Left ventricle myocardium inferior (tissue), 1 donor: ENCODE measurements around the gene CLSTN3. TPM values are rescaled to one million over a fixed set of nuclear protein-coding genes. Genes with fewer than 3 reads are reported as not detected.
A peak's percentile ranks its signal among the peaks of the same experiment; 100 is the strongest.

Source experiments
- DNase-seq: peaks from one replicate; pipeline ENCODE4 v3.0.0-alpha.2; 2020
- H3K27ac ChIP-seq: fragments of 200-600 bp; replicated peaks from 2 replicates; pipeline ENCODE4 v1.8.0; 2021
- H3K27me3 ChIP-seq: fragments of 200-600 bp; 2 replicates; pipeline ENCODE4 v1.8.0; 2021; ENCODE audit warnings: low read depth
- H3K36me3 ChIP-seq: fragments of 200-600 bp; 2 replicates; pipeline ENCODE4 v1.8.0; 2021
- H3K4me1 ChIP-seq: fragments of 200-600 bp; 2 replicates; pipeline ENCODE4 v1.8.0; 2021
- H3K4me3 ChIP-seq: fragments of 200-600 bp; 2 replicates; pipeline ENCODE4 v1.8.0; 2021; ENCODE audit warnings: mild to moderate bottlenecking, moderate library complexity
- H3K9me3 ChIP-seq: fragments of 200-600 bp; replicated peaks from 2 replicates; pipeline ENCODE4 v1.8.0; 2021
- intact Hi-C: fragments of 100-400 bp; cut with micrococcal nuclease; formaldehyde crosslinking; loops from one replicate; pipeline ENCODE4 v1.11.0; 2022
- total RNA-seq: library from RNA; stranded (reverse); fragmentation: NEBNext Ultra II Directional; extraction: Animal tissue kit (Norgen Biotek cat#: 25700); gene quantifications from one replicate; pipeline ENCODE4 v1.2.1, GENCODE V29; 2021
- TF ChIP-seq, protein P1 (sequence below): fragments of 200-600 bp; IDR thresholded peaks from 2 replicates; pipeline ENCODE4 v1.8.0; 2021; ENCODE audit warnings: antibody characterized with exemption, mild to moderate bottlenecking, borderline replicate concordance
- donor health status: DM: no; HTN: yes; CAD: no; lungs with severe emphysema.

CLSTN3 gene
- total RNA-seq, 1 donor from 2014 or later, result 4.6 TPM

DNA sequence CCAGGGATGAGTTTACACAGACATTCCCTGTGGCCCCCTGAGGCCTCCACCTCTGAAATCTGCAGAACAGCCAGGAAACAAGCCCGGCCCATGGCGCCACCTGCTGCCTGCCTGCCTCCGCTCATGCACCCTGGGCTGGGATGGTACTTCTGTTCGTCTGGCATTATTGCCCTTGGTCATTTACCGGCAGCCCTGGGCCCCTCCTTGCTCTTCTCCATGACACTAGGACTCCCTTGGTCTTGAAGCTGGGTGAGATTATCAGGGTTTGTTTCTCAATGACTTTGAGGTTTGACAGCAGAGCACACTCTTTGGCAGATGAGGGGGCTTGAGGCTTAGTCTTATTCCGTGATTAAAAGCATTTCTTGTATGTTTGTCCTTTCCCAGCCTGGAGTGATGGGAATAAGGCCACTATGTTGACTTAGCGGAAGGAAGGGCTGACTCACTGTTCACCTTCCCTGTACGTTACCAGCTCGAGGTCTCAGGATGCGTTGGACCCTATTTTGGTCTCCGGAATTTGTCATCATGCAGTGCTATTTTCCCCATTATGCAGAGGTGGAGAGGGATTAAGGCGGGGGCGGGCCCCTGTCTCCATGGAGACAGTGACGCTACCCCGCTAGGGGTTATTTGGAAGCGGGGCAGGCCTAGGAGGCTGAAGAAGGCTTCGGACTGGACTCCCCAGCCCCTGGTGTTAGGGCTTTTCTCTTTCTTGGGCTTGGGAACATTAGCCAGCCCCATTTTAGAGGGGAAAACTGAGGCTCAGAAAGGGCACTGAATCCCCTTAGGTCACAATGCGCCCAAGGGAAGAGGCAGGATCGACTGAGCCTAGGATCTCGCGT, 58.6 kb downstream of the CLSTN3 start:
- peak overlapping the region; percentile 96 for H3K27ac ChIP-seq
- no peaks in the 10 kb centered on the region for H3K9me3 ChIP-seq
- TF ChIP-seq, protein P1, sequence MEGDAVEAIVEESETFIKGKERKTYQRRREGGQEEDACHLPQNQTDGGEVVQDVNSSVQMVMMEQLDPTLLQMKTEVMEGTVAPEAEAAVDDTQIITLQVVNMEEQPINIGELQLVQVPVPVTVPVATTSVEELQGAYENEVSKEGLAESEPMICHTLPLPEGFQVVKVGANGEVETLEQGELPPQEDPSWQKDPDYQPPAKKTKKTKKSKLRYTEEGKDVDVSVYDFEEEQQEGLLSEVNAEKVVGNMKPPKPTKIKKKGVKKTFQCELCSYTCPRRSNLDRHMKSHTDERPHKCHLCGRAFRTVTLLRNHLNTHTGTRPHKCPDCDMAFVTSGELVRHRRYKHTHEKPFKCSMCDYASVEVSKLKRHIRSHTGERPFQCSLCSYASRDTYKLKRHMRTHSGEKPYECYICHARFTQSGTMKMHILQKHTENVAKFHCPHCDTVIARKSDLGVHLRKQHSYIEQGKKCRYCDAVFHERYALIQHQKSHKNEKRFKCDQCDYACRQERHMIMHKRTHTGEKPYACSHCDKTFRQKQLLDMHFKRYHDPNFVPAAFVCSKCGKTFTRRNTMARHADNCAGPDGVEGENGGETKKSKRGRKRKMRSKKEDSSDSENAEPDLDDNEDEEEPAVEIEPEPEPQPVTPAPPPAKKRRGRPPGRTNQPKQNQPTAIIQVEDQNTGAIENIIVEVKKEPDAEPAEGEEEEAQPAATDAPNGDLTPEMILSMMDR, result peak; percentile 65
- H3K36me3 ChIP-seq, result peaks cover 23% of the 10 kb centered on the region
- peaks cover 31% of the 10 kb centered on the region for H3K4me1 ChIP-seq
- peak overlapping the region; percentile 97 for H3K4me3 ChIP-seq
- DNase-seq, result peak; percentile 59
- intact Hi-C loops, result no loop called here
- H3K27me3 ChIP-seq, result no peaks in the 10 kb centered on the region

DNA sequence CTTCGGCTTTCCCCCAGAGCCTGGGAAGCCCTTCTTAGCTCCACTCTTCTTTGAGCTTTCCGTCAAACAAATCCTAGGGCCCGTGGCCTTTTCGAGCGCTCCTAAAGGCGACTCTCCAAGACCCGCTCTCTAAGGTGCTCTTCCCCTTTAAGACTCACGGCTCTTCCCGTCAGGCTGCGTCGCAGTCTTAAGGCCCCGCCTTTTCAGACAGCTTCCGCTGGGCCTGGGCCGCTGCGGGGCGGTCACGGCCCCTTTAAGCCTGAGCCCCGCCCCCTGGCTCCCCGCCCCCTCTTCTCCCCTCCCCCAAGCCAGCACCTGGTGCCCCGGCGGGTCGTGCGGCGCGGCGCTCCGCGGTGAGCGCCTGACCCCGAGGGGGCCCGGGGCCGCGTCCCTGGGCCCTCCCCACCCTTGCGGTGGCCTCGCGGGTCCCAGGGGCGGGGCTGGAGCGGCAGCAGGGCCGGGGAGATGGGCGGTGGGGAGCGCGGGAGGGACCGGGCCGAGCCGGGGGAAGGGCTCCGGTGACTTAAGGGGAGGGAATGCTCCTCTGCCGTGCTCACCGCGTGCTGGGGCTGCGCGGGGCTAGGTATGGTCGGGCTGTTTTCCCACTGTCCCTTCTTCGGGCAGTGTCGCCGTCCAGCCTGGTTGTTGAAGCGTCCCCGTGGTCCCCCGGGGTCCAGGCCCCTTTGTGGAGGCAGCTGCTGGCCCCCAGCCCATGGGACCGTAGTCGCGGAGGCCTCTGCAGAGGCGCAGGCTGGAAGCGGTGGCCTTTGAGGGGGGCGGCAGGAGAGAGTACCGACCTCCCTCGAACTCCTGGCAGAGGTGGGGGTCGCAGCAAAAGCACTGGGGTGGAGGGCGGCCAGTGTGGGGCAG, 59.5 kb downstream of the CLSTN3 start, which contains the start of gene PEX5:
TSS of gene PEX5 (plus strand) at position 289 of the 870 bp plus-strand sequence. CDS start 692 bp downstream, outside the sequence.
- no peaks in the 10 kb centered on the region for H3K9me3 ChIP-seq
- intact Hi-C loops, result no loop called here
- DNase-seq, result peak; percentile 88

DNA sequence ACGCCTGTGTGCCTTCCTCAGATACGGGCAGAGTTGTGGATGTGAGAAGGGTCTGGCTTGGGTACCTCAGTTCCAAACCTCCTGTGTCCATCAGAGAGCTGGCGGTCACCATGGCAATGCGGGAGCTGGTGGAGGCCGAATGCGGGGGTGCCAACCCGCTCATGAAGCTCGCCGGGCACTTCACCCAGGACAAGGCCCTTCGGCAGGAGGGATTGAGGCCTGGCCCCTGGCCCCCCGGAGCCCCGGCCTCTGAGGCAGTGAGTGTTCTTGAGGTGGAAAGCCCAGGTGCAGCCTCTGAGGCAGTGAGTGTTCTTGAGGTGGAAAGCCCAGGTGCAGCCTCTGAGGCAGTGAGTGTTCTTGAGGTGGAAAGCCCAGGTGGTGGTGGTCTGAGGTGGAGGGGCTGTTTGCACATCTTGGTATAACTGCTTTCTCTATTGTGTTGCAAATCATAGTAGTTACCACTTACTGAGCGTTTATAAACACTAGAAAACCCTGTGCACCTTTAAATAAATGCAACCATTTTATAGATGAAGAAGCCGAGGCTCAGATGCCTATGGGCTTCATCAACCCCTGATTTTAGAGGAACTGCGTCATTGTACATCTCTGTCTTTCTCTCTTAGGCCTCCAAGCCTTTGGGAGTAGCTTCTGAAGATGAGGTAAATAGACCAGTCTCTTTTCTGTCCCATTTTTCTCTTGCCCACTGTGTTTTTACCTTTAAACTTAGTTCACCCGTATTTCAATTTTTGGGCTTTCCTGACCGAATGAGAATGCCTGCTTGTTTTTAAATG, 60.3 kb downstream of the CLSTN3 start:
- TF ChIP-seq, protein P1, result no peak
- peak; percentile 26 for DNase-seq
- intact Hi-C loops, result no loop called here
- Histone ChIP-seq H3K27me3 (no peaks in the 10 kb centered on the region), H3K27ac (peak overlapping the region; percentile 96), H3K9me3 (no peaks in the 10 kb centered on the region), H3K36me3 (peaks cover 35% of the 10 kb centered on the region), H3K4me3 (peak overlapping the region; percentile 97), H3K4me1 (peaks cover 31% of the 10 kb centered on the region)

More for the DNA sequence above, 59.5 kb downstream of the CLSTN3 start, which contains the start of gene PEX5:
- peak within 1 kb of the TSS; percentile 97 for H3K4me3 ChIP-seq
- TF ChIP-seq, protein P1, result no peak
- peaks cover 31% of the 10 kb centered on the region for H3K36me3 ChIP-seq
- peak within 1 kb of the TSS; percentile 96 for H3K27ac ChIP-seq
- no peaks in the 10 kb centered on the region for H3K27me3 ChIP-seq
- H3K4me1 ChIP-seq, result peaks cover 31% of the 10 kb centered on the region

DNA sequence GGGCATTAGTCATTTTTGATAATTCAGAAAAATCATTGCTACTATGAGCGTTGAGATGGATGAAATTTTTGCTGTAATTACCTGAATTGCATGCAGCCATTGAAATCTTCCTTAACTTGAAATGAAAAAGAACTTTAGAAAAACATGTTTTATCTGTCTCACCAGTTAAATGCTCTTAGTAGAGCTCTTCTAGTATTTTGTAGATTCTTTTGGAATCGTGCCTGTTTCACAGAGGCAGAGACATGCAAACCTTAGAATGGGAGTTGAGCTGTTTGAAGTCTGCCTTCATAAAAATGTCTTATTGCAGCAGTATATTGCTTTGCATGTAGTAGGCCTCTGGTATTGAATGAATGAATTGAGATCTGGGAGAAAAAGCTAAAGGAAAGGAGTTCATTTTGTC, 63.5 kb downstream of the CLSTN3 start:
- peaks cover 41% of the 10 kb centered on the region for H3K36me3 ChIP-seq
- H3K27ac ChIP-seq, result no peak overlapping the region
- H3K4me3 ChIP-seq, result no peak overlapping the region
- H3K27me3 ChIP-seq, result no peaks in the 10 kb centered on the region
- TF ChIP-seq, protein P1, result no peak
- intact Hi-C loops, result no loop called here
- H3K4me1 ChIP-seq, result peaks cover 20% of the 10 kb centered on the region
- DNase-seq, result no peak
- no peaks in the 10 kb centered on the region for H3K9me3 ChIP-seq

DNA sequence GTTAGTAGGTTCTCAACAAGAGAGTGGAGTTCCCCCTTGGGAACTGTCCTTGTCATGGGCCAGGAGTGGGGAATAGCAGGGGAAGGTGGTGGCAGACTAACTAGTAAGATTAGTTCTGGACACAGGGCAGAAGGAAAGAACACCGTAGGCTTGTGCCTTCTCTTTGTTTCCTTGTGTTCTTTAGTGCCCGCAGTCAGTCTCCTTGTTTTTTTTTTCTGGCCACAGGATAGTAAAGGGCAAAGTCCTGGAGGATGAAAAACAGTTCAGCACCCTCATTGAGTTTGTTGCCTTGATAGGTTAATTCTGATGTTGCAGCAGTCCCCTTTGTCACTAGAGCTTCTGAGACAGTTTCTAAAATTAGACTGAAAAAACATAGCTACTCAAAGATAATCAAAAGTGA, 67.7 kb downstream of the CLSTN3 start:
- TF ChIP-seq, protein P1, result no peak
- H3K36me3 ChIP-seq, result peaks cover 49% of the 10 kb centered on the region
- no peak overlapping the region for H3K4me3 ChIP-seq
- H3K27me3 ChIP-seq, result no peaks in the 10 kb centered on the region
- H3K4me1 ChIP-seq, result no peaks in the 10 kb centered on the region
- H3K9me3 ChIP-seq, result no peaks in the 10 kb centered on the region
- DNase-seq, result no peak
- no peak overlapping the region for H3K27ac ChIP-seq
- intact Hi-C loops, result no loop called here
